GM18873 (cell line): Measurements from ENCODE around the gene ADIRF.

Experiments
- ATAC-seq: cut with Tn5 transposase; IDR thresholded peaks from one replicate; pipeline ENCODE4 v1.9.1; 2021; ENCODE audit warnings: mild to moderate bottlenecking, moderate library complexity, moderate number of reproducible peaks; ENCODE audit not compliant: unreplicated experiment, low FRiP score

Gene ADIRF

DNA sequence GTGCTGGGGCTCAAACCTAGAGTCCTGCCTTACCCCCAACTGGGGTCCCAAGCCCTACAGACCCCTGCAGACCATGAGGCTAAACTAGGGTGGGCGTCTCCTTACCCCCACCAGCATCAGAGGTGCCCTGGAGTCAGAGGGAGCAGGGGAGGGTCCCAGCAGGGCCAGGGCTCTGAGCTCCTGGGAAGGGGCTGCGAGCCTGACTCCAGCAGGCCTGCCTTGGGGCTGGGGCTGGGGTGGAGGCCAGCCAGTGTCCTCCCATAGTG is 8.6 kb upstream of the ADIRF start:
- no peak for ATAC-seq

DNA sequence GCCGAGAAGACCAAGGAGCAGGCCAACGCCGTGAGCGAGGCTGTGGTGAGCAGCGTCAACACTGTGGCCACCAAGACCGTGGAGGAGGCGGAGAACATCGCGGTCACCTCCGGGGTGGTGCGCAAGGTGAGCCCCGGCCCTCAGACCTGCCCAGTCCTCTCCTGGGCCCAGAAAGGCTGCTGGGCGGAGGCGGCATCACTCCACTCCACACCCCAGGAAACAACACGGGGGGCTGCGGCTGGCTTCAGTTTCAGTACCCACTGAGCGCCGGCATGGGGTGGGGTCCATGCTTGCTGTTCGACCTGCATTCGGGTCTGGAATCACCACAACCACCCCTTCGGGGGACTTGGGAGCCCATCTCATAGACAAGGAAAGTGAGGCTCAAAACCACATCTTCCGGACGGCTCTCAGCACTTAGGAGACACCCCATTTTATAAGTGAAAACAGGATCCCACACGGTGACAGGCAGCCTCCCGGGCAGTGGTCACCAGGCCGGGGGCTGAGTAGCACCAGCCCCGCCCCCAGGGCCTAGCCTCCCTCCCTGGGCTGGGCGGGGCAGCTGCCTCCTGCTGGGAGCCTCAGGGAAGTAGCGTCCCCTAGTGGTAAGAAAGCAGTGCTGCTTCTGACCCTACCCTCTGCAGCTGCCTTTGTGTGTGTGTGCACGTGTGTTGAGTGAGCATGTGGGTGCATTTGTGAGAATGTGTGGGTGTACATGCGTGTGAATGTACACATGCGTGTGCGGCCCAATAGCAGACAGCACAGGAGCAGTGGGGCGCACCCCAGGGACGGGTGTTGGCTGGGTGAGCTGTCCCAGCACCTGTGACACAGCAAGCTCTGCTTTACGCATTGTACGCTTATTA is 8.0 kb upstream of the ADIRF start:
- ATAC-seq, result peak; percentile 63

DNA sequence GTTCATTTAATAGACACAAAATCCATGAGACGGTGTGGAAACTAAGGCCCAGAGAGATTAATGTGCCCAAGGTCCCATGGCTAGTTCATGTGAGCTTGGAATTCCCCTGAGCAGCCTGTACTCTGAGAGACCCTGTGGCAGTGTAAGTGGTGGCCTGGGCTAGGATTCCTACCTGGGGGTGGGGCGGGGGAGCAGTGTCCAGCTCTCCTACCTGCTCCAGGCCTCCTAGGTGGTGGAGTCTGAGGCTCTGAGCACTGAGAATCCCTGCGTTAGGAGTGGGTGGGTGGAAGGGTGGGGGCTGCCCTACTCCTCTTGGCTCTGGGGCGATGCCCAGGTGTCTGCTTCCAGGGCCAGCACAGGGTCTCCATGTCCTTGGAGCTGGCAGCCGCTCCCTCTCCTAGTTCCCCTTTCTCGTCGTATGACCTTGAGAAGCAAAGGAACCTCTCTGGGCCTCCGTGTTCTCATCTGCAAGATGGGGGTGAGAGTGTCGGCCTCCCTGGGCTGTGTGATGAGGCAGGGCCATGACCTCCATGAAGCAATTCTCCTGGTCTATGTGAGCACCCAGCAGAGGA is 7.3 kb upstream of the ADIRF start:
- no peak for ATAC-seq

GRCh38 chr10:86961481-86962091 is 6.7 kb upstream of the ADIRF start:
- ATAC-seq, result no peak

- ATAC-seq, result no peak
Observed at GRCh38 chr10:86962136-86962980, 5.9 kb upstream of the ADIRF start.

- no peak for ATAC-seq
Observed at GRCh38 chr10:86962981-86963310, 5.3 kb upstream of the ADIRF start.

DNA sequence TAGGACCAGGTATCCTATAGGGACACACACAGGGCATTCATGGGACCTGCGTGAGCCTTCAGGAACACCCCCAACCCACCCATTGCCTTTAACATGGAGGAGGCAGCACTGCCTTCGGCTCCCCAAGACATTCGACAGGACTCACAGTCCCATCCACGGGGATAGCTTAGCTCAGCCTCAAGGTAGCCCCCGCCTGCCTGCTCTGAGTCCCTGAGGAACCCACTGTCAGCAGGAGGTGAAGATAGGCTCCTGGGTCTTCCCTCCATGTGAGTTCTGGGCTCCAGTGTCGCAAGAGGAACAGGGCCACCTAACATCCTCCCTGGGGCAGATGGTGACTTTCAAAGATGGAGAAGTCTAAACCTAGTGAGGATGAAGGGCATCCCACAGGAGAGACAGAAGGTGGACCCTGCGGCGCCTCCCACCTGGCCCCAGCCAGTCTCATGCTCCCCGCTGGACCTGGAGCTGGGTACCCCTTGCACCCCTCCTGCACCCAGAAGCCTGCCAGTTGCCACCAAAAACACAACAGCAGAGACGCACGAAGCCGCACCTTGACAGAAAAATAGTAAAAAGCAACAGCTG is 4.9 kb upstream of the ADIRF start:
- no peak for ATAC-seq

DNA sequence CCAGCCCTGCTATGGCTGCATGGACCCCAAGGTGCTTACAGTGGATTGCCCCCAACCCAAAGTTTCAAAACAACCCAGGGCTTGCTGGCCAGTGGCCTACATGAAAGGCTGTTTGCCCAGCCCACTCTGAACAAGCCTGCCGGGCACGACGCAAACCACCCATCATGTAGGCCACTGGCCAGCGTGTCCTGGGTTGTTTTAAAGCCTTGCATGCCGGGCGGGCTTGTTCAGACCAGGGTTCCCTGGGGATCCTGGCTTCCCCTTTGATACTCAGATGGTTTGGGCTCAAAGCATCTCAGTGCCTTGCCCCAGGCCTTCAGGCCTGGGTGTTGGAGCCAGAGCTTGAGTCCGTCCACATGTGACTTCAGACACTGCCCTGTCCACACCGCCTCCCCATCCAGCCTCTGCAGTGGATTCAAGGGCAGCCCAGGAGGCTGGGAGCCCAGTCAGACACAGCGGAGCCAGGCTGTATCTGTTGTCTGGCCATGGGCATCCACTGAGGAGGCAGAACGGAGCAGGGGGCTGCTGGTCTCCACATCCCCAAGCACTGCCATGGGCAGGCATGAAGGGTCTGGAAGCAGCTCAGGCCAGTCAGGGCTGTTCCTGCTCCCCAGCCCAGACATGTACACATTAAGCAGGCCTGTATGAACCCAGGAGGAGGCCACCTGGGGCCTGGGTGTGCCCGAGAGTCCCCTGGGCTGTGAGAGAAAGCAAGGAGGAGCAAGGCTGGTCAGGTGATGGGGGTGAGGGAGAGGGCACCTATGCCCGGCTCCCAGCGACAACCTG is 4.0 kb upstream of the ADIRF start:
- ATAC-seq, result no peak

DNA sequence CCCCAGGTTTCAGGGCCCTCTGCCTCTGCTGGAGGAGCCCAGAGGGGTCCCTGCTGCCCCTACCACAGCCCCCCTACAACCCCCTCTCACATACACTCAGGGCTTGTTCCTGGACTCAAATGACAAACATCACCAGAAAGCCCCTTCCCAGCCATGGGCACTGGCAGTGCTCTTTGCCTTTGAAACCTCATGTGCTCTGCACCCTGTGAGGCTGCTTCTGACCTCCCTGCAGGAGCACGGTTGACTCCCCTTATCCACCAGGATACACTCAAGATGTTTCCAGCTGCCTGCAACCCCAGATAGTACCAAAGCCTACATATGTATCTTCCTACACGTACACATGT is 3.5 kb upstream of the ADIRF start:
- ATAC-seq, result no peak

DNA sequence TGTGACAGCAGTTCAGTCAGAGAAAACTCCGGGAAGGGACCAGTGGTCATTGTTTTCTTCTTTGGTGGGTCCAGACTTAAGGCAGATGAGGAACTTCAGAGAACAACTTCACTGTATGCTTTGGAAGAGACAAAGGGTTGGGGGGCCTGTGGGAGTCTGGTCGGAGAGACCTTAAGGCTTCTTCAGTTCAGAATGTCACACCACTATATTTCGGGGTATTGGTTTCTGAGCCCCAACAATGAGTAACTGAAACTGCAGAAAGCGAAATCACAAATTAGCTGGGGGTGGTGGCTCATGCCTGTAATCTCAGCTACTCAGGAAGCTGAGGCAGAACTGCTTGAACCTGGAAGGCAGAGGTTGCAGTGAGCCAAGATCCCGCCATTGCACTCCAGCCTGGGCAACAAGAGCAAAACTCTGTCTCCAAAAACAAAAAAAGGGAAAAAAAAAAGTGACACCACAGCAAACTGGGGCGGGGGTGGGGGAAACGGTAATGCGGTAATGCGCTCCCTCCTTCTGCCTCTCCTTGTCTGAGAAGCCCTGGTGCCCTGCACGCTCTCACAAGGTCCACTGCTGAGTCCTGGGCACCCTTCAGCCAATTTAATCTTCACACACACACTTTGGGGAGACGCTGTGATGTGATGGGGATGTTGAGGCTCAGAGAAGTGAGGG is 2.2 kb upstream of the ADIRF start:
- ATAC-seq, result no peak

- ATAC-seq, result no peak
Observed at GRCh38 chr10:86967481-86967941, 771 bp upstream of the ADIRF start.

DNA sequence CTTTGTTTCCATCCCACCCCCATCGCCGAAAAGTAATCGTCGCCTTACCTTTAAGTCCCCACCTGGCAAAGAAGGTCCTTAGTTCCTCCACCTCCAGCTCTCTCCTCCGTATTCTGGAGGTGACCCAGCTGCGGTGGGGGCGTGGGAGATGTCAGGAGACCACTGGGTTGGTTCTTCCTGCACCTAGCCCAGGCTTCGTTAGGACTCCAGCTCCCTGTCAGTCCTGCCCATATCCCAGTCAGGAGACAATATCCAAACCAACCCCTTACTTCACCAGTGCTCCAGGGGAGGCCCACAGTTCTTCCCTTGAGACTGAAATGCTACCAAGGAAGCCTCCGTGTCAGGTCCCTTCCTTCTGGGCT is 693 bp downstream of the ADIRF start:
- no peak for ATAC-seq

DNA sequence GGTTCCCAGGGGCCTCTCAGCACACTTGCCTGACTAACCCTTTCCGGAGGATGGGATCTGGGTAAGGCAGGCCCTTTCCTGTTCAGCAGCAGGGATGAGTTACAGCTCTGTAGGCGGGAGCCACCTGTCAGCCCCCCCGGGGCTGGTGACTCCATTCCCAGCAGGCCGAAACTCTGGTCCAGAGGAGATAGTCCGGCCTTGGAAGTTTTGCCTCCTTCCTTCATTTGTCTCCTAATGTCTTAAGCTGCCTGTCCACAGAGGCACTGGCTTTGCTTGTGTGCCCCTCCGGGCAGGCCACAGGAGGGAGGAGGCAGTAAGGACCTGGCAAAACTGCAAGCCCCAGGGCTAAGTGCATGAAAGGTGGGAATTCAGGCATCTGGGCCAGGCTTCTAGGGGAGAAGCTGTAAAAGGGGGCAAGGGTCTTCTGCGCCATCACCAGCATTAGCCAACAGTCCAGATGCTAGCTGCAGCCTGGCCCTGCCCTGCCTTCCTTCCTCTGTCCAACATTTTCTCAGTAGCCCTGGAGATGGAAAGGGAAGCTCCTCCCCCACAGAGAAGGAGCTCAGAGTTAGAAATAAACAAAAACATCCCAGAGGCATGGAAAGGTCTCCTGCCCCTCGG is 1.2 kb downstream of the ADIRF start:
- ATAC-seq, result no peak

- no peak for ATAC-seq
Observed at GRCh38 chr10:86970162-86970981, 2.1 kb downstream of the ADIRF start.

GRCh38 chr10:86970982-86971231 is 2.6 kb downstream of the ADIRF start:
- ATAC-seq, result no peak

DNA sequence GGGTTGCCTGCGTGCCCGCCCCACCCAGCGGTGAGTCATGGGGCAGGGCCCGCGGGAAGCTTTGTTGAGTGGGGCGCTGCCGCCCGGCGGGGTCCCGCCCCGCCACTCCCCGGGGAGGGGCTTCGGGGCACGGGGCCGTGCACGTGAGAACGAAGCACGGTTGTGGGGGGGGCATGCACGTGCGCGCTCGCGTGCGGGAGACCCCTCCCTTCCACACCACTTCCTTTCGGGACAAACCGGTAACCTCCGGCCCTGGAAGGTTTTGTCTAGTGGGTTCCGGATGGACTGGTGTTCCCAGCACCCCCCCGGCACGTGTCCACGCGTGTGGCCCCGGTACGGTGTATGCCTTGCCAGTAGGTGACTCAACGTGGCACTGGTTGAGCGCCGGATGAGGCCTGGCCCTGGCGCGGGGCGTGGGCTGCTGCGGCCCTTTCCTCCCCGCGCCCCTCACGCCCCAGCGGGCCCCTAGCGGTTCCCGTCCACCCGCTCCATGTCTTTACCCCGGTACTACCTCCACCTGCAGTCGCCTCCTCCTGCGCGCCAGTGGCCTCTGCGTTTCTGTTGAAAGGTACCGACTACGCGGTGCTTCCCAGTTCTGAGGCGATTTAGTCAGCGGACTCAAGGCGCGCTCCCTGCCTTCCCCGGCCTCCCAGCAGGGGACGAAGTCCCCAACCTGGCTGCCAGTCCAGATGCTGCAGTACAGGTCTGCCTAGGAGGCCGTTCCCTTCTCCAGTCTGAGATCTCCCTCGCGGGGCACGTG is 3.1 kb downstream of the ADIRF start:
- ATAC-seq, result peak; percentile 49

DNA sequence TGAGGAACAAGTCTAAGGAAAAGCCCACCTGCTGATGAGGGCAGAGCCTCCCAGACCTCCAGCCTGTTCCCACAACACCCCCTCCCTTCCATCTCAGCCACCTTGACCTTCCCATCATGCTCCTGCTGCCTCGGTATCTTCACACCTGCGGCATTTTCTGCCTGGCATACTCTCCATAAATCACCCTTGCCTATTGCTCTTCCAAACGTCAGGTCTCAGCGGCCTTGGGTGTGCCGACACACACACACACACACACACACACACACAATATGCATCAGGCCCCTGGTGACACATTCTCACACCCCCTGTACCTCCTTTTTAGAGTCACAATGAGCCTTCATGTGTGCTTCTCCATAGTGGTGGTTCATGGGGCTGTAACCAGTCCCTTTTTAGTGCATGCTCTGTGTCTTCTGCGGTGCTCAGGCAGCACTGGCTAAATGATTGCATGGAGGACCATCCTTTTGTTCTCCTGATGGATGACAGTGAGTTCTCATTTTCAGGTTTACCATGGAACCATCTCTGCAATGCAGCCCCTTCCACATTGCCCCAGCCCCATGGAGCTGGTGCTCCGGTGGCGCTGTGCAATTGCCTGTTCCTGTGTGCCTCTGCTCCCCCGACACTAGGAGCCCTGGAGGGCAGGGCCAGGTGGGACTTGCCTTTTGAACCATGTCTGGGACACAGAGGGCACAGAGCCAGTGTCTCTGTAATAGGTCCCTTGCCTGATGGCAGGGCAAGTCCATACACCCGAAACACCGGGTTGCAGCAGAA is 4.5 kb downstream of the ADIRF start:
- ATAC-seq, result no peak
